AG20443 (cell line): ENCODE data around the gene VPS37C.
A peak's percentile ranks its signal among the peaks of the same experiment; 100 is the strongest.
"Not testable (repeated sequence)": the region's sequence is repeated elsewhere in the genome, so short reads cannot be mapped to it uniquely, and the experiment has no call there.

Experiments
- DNase-seq: peaks from one replicate; pipeline ENCODE4 v3.0.0; 2012; ENCODE audit warnings: low spot score, mixed read lengths

Gene VPS37C

DNA sequence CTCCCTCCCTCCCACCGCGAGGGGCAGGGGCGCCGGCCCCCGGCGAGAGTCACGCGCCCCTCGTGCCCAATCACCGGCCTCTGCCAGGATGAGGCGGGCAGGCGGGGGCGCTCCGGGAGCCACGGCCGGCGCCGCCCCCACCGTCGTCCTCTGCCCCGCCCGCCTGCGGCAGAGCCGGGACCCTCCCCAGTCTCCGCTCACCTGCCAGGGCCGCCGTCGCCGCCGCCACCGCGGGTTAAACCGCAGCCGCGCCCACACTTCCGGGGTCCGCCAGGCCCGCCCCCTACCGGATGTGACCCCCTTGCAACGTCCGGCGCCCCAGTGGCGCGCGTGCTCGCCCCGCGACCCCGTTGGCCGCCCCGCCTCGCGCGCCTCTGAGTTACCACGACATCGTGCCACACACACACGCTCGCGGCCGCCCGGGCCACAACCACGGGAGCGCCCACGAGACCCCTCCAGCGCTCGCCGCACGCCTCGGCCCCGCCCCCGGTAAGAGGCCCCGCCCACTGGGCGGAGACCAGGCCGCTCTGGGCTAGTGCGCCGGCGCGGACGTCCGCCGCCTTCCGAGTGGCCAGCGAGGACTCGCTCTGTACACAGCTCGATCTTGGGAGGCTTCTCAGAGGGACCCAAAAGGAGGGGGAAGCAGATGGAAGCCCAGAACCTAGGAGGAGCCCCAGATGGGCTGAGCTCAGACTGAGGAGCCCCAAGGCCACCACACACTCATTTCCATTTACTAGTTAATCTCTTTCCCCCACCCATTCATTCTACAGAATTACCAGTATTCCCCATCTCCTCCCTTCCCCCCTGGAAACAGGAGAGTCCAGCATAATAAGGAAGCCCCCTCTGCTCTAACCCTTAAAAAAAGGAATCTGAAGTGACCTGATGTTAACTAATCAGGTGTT is at the start of gene VPS37C:
TSS of gene VPS37C (minus strand) at position 237 of the 902 bp plus-strand sequence. CDS start 22,597 bp downstream, outside the sequence.
- peak; percentile 99 for DNase-seq

- DNase-seq, result not testable (repeated sequence)
Observed at GRCh38 chr11:61210629-61211028, 49.4 kb upstream of the VPS37C start.

- DNase-seq, result not testable (repeated sequence)
Observed at GRCh38 chr11:61207636-61208310, 46.5 kb upstream of the VPS37C start.

GRCh38 chr11:61204502-61205059 is 43.4 kb upstream of the VPS37C start:
- not testable (repeated sequence) for DNase-seq

DNA sequence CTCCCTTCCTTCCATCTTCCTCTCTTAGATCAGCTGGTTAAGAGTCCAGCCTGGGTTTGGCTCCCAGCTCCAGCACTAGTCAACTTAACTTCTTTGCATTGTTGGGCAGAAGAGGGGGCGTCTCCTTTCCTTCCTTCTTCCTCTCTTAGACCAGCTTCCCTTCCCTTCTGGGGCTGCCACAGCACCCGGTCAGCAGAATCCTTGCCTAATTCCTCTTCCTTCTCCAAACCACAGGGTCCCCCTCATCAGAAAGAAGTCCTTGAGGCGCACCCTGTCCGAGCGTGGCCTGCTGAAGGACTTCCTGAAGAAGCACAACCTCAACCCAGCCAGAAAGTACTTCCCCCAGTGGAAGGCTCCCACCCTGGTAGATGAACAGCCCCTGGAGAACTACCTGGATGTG is 42.6 kb upstream of the VPS37C start:
- not testable (repeated sequence) for DNase-seq

- not testable (repeated sequence) for DNase-seq
Observed at GRCh38 chr11:61202950-61203746, 41.9 kb upstream of the VPS37C start, which contains the start of gene PGA3. Gene PGA3, plus strand, starts transcription at chr11:61203515. Its CDS starts 50 bp downstream, at chr11:61203565.

GRCh38 chr11:61201476-61201875 is 40.2 kb upstream of the VPS37C start:
- DNase-seq, result no peak

- no peak for DNase-seq
Observed at GRCh38 chr11:61198948-61199523, 37.8 kb upstream of the VPS37C start.

GRCh38 chr11:61198361-61198760 is 37.1 kb upstream of the VPS37C start:
- DNase-seq, result no peak

- no peak for DNase-seq
Observed at GRCh38 chr11:61195719-61196118, 34.5 kb upstream of the VPS37C start.

DNA sequence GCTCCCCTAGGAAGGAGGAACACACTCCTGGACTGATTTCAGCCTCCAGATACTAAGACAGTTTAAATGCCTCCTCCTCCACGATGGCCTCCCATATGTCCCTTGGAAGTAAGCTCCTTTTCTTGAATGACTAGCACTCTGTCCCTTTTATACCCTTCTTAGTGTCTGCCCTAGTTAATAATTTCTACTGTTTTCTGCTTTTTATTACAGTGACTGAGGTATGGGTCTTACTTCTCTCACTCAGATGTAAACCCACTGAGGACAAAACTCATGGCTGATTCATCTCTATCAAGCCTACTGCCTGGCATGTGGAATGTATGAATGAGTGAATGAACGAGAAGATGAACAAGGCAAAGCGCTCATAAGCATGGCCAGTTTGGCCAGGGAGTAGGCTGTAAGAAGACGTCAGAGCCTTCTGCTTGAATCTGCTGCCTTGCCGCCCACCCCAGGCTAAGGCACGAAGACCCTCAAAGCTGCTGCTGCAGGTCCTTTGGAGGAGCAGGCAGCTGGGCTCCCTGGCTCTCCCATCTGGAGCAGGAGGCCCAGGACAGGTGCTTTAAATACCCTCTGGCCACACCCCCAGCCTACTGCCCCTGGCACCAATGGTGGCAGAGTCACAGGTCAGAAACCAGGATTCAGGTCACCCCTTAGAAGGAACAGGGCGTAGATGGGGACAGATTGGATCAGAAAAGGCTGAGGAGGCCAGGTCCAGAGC is 33.9 kb upstream of the VPS37C start:
- DNase-seq, result no peak

GRCh38 chr11:61194169-61194671 is 33.0 kb upstream of the VPS37C start:
- DNase-seq, result no peak

DNA sequence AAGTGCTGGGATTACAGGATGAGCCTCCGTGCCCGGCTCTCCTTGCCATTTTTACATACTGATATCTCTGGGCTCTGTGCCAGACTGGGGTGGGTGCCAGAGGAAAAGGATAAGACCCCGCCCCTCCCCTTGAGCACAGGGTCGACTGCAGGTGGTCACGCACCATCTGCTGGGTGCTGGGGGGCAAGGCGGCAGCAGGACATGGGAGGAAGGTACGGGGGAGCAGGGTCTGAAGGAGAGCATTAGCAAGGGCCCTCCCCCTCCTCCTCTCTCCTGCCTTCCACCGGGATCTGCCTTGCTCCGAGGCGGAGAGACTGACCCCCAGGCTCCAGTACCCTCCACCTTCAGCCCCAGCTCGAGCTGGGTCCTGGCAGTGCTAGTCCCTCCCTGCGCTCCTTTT is 32.4 kb upstream of the VPS37C start:
- DNase-seq, result no peak

- DNase-seq, result no peak
Observed at GRCh38 chr11:61189933-61190332, 28.7 kb upstream of the VPS37C start.

- DNase-seq, result peak; percentile 81
Observed at GRCh38 chr11:61187505-61188130, 26.4 kb upstream of the VPS37C start.

- no peak for DNase-seq
Observed at GRCh38 chr11:61186504-61186903, 25.3 kb upstream of the VPS37C start.

DNA sequence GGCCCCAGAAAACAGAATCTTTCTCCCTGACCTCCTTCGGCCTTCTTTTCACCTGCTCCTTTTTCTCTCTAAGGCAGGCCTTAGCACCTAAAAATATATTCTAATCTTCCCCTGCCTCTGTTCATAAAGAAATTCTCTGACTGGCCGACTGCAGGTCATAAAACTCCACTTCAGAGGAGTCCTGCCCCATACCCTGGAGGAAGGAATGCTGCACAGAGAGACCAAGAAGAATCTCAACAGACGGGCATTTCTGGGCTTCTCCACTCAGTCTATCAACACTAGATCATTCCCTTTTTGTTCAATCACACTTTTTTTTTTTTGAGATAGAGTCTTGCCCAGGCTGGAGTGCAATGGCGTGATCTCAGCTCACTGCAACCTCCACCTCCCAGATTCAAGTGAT is 22.4 kb upstream of the VPS37C start:
- DNase-seq, result no peak

DNA sequence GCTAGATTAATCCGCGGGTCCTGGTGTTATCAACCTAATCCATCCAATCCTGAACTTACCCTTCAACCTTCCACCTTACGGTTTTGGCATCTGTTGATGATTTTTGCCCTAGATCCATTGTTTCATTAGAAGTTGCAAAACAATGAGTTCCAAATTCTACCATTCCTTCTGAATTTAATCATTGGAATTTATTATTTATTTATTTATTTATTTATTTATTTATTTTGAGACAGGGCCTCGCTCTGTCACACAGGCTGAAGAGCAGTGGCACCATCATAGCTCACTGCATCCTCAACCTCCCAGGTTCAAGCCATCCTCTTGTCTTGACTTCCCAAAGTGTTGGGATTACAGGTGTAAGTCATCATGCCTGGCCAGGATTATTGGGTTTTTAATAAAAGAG is 20.3 kb upstream of the VPS37C start:
- no peak for DNase-seq

- DNase-seq, result not testable (repeated sequence)
Observed at GRCh38 chr11:61180205-61180604, 19.0 kb upstream of the VPS37C start.

GRCh38 chr11:61176446-61176845 is 15.2 kb upstream of the VPS37C start:
- no peak for DNase-seq
